ENCODE measurements around the gene HGS. TPM values are rescaled to one million over a fixed set of nuclear protein-coding genes. Genes with fewer than 3 reads are reported as not detected.
A peak's percentile ranks its signal among the peaks of the same experiment; 100 is the strongest.

Gene HGS
- total and polyA plus RNA-seq, 2 of the 13 experiments (the other 11 are each of a cell fraction or from before 2014, with no cell fraction given), result 73.3 to 78.1 TPM

DNA sequence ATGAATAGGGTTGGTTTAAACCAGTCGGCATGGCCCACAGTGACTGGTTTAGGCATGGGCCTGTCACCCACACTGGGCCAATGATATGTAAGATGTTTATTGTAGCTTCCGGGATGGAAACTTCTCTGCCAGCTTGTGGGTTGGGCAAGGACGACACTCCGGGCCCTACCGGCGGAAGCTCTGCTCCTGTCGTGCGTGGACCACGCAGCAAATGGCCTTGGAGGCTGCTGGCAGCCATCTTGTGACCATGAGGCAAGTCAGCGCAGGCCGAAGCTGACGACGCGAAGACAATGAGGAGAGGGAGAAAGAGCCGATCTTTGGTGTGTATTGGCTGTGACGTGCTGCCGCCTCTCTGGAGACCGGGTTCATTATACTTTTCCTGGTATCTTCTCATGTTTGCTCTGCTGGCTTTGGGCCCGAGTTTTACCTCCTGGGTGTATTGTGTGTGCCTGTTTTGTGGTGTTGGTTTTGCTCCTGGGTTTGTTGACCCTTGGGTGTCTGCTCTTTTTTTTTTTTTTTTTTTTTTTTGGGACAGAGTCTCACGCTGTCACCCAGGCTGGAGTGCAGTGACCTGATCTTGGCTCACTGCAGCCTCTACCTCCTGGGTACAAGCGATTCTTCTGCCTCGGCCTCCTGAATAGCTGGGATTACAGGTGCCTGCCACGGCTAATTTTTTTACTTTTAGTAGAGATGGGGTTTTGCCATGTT lies 43.7 kb downstream of the HGS start (continued):
- TF ChIP-seq, protein P1, sequence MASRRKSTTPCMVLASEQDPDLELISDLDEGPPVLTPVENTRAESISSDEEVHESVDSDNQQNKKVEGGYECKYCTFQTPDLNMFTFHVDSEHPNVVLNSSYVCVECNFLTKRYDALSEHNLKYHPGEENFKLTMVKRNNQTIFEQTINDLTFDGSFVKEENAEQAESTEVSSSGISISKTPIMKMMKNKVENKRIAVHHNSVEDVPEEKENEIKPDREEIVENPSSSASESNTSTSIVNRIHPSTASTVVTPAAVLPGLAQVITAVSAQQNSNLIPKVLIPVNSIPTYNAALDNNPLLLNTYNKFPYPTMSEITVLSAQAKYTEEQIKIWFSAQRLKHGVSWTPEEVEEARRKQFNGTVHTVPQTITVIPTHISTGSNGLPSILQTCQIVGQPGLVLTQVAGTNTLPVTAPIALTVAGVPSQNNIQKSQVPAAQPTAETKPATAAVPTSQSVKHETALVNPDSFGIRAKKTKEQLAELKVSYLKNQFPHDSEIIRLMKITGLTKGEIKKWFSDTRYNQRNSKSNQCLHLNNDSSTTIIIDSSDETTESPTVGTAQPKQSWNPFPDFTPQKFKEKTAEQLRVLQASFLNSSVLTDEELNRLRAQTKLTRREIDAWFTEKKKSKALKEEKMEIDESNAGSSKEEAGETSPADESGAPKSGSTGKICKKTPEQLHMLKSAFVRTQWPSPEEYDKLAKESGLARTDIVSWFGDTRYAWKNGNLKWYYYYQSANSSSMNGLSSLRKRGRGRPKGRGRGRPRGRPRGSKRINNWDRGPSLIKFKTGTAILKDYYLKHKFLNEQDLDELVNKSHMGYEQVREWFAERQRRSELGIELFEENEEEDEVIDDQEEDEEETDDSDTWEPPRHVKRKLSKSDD (CRISPR knock-in tag; IDR thresholded peaks at IDR 0.05; ENCODE audit: low read depth), result peak; percentile 98
- TF ChIP-seq, protein P2, sequence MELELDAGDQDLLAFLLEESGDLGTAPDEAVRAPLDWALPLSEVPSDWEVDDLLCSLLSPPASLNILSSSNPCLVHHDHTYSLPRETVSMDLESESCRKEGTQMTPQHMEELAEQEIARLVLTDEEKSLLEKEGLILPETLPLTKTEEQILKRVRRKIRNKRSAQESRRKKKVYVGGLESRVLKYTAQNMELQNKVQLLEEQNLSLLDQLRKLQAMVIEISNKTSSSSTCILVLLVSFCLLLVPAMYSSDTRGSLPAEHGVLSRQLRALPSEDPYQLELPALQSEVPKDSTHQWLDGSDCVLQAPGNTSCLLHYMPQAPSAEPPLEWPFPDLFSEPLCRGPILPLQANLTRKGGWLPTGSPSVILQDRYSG (CRISPR knock-in tag; IDR thresholded peaks at IDR 0.05), result peak; percentile 90; the same call in 1 of the 2 replicates
- TF ChIP-seq ZNF577 (CRISPR knock-in tag; IDR thresholded peaks at IDR 0.05; ENCODE audit: borderline replicate concordance, low read depth), result peak; percentile 84
- peak; percentile 88 for TF ChIP-seq RBAK (CRISPR knock-in tag; IDR thresholded peaks at IDR 0.05)
- peak; percentile 100 for TF ChIP-seq DMAP1 (CRISPR knock-in tag; IDR thresholded peaks at IDR 0.05)
- TF ChIP-seq MXI1 (IDR thresholded peaks at IDR 0.05; ENCODE audit: borderline replicate concordance, low read depth, low read length), result peak; percentile 65; the same call in 1 of the 3 replicates
- TF ChIP-seq SRY (CRISPR knock-in tag; IDR thresholded peaks at IDR 0.05), result peak; percentile 99
- TF ChIP-seq ZNF230 (CRISPR knock-in tag; IDR thresholded peaks at IDR 0.05), result peak; percentile 98
- TF ChIP-seq, protein P3, sequence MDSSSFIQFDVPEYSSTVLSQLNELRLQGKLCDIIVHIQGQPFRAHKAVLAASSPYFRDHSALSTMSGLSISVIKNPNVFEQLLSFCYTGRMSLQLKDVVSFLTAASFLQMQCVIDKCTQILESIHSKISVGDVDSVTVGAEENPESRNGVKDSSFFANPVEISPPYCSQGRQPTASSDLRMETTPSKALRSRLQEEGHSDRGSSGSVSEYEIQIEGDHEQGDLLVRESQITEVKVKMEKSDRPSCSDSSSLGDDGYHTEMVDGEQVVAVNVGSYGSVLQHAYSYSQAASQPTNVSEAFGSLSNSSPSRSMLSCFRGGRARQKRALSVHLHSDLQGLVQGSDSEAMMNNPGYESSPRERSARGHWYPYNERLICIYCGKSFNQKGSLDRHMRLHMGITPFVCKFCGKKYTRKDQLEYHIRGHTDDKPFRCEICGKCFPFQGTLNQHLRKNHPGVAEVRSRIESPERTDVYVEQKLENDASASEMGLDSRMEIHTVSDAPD (CRISPR knock-in tag; IDR thresholded peaks at IDR 0.05), result no peak
- TF ChIP-seq, protein P4, sequence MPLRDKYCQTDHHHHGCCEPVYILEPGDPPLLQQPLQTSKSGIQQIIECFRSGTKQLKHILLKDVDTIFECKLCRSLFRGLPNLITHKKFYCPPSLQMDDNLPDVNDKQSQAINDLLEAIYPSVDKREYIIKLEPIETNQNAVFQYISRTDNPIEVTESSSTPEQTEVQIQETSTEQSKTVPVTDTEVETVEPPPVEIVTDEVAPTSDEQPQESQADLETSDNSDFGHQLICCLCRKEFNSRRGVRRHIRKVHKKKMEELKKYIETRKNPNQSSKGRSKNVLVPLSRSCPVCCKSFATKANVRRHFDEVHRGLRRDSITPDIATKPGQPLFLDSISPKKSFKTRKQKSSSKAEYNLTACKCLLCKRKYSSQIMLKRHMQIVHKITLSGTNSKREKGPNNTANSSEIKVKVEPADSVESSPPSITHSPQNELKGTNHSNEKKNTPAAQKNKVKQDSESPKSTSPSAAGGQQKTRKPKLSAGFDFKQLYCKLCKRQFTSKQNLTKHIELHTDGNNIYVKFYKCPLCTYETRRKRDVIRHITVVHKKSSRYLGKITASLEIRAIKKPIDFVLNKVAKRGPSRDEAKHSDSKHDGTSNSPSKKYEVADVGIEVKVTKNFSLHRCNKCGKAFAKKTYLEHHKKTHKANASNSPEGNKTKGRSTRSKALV (CRISPR knock-in tag; IDR thresholded peaks at IDR 0.05), result peak; percentile 85
- TF ChIP-seq, protein P5, sequence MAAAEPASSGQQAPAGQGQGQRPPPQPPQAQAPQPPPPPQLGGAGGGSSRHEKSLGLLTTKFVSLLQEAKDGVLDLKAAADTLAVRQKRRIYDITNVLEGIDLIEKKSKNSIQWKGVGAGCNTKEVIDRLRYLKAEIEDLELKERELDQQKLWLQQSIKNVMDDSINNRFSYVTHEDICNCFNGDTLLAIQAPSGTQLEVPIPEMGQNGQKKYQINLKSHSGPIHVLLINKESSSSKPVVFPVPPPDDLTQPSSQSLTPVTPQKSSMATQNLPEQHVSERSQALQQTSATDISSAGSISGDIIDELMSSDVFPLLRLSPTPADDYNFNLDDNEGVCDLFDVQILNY (CRISPR knock-in tag; conservative IDR thresholded peaks at IDR 0.05), result peak; percentile 85
- TF ChIP-seq, protein P6, sequence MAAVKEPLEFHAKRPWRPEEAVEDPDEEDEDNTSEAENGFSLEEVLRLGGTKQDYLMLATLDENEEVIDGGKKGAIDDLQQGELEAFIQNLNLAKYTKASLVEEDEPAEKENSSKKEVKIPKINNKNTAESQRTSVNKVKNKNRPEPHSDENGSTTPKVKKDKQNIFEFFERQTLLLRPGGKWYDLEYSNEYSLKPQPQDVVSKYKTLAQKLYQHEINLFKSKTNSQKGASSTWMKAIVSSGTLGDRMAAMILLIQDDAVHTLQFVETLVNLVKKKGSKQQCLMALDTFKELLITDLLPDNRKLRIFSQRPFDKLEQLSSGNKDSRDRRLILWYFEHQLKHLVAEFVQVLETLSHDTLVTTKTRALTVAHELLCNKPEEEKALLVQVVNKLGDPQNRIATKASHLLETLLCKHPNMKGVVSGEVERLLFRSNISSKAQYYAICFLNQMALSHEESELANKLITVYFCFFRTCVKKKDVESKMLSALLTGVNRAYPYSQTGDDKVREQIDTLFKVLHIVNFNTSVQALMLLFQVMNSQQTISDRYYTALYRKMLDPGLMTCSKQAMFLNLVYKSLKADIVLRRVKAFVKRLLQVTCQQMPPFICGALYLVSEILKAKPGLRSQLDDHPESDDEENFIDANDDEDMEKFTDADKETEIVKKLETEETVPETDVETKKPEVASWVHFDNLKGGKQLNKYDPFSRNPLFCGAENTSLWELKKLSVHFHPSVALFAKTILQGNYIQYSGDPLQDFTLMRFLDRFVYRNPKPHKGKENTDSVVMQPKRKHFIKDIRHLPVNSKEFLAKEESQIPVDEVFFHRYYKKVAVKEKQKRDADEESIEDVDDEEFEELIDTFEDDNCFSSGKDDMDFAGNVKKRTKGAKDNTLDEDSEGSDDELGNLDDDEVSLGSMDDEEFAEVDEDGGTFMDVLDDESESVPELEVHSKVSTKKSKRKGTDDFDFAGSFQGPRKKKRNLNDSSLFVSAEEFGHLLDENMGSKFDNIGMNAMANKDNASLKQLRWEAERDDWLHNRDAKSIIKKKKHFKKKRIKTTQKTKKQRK (IDR thresholded peaks at IDR 0.05; ENCODE audit: low read length), result no peak
- TF ChIP-seq, protein P7, sequence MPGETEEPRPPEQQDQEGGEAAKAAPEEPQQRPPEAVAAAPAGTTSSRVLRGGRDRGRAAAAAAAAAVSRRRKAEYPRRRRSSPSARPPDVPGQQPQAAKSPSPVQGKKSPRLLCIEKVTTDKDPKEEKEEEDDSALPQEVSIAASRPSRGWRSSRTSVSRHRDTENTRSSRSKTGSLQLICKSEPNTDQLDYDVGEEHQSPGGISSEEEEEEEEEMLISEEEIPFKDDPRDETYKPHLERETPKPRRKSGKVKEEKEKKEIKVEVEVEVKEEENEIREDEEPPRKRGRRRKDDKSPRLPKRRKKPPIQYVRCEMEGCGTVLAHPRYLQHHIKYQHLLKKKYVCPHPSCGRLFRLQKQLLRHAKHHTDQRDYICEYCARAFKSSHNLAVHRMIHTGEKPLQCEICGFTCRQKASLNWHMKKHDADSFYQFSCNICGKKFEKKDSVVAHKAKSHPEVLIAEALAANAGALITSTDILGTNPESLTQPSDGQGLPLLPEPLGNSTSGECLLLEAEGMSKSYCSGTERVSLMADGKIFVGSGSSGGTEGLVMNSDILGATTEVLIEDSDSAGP (CRISPR knock-in tag; IDR thresholded peaks at IDR 0.05; ENCODE audit: borderline replicate concordance), result peak; percentile 92
- peak; percentile 91 for TF ChIP-seq BRCA1 (CRISPR knock-in tag; IDR thresholded peaks at IDR 0.05)
- TF ChIP-seq ZNF430 (CRISPR knock-in tag; IDR thresholded peaks at IDR 0.05), result peak; percentile 98
